HG03045 (cell line): Measurements from ENCODE around the gene KCNT2.
"Not testable (repeated sequence)": the region's sequence is repeated elsewhere in the genome, so short reads cannot be mapped to it uniquely, and the experiment has no call there.

Experiments used
- ATAC-seq: cut with Tn5 transposase; IDR thresholded peaks from one replicate; pipeline ENCODE4 v1.9.1; 2021; ENCODE audit warnings: mild to moderate bottlenecking, moderate library complexity; ENCODE audit not compliant: unreplicated experiment

Gene KCNT2

DNA sequence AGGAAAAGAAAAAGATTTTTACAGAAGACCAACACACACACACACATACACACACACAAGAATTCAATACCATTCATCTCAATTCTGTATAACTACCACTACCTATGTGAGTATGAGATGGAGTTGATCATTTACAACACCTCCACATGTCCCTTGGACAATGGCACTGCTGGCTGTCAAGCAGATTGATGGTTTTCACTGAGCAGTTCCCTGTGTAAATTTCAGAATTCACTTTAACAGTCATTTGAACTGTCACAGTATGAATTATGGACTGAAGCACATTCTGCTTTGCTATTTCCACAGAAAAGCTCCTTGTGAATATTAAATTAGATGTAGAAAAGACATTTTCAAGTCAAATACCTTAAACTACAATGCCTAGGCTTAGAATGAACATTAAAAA lies 14.3 kb downstream of the KCNT2 start:
- no peak for ATAC-seq

DNA sequence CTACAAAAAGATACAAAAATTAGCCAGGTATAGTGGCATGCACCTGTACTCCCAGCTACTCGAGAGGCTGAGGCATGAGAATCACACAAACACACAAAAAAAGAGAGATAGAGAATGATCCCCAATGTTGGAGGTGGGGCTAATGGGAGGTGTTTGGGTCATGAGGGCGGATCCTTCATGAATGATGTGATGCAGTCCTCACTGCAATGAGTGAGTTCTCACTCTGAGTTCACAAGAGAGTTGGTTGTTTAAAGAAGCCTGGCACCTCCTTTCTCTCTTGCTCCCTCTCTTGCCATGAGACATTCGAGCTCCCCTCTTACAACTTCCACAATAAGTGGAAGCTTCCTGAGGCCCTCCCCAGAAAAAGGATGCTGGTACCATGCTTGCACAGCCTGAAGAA lies 17.3 kb downstream of the KCNT2 start:
- no peak for ATAC-seq

DNA sequence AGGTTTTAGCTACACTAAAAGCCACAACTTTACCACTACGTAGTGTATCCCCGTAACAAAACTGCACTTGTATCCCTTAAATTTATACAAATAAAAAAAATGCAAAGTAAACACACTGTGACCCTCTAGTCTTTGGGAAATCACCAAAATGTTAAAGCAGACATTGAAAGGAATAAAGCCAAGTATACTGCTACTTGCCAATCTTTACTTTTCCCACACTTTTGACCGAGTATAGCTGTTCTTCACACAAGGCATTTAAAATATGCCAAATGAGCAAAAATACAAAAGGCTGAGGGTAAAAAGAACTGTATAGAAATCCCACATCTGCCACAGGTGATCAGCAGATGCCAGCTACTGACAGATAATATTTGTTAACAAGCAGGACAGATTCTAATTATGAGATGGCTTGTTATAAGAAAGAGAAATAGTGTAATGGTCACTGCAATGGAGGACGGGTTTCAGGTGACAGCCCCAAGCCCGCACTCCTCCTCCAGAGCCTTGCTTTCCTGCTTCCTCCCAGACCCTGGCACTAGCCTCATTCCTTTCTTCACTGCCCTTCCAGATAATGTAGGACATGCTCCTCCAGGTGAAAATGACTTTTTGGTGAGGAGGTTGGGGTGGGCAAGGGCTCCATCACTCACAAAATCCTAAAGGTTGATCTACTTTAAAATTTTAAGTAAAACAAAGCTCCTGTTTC lies 18.1 kb downstream of the KCNT2 start:
- ATAC-seq, result no peak

DNA sequence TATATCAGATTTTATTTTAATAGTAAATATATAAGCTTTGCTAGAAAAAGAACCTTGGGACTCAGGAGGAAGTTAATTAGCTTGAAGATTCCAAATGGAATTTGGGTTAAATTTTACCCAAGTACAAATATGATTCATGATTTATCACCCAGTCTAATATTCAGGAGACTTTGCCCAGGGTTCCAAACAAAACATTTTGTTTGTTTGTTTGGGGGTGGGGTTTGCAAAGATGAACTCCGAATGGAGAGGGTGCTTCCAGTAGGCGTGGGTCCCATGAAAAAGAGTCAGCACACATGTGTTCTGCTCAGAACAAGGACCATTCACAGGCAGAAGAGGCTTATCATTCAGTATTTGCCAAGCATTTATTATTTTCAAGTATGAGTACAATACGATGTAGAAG lies 23.5 kb downstream of the KCNT2 start:
- ATAC-seq, result no peak

DNA sequence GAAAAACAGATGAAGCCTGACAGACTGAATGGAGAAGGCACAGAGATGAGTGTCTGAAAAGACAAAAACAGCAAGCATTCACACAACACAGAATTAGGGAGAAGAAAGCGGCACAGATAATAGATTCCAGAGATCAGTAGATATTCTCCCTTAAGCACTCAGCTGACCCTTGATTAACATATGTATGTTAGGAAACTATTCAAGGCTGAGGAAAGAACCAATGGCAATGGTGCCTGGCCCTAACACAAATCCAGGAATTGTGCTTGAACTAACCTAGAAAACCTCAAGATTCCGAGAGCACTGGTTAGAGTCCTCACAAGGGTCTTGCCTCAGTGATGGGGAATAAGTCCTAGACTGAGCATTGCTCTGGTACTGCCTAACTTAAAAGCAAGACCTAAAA lies 30.9 kb downstream of the KCNT2 start:
- ATAC-seq, result no peak

DNA sequence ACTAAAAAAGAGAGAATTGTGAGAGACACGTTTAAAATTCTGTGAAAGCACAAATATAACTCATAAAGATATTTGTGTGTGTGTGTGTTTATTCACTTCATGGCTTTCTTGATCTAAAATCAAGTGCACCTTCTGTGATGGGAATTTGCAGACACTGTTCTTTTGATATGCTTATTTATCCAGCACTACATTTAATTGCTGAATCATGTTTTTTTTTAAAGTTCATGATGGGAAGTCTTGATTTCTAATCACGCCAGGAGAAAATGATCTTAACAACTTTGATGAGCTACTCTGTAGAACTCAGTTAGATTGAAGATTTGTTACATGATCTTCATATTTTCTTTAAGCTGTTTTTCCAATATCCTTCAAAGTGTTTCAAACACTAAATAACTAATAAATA lies 35.0 kb downstream of the KCNT2 start:
- no peak for ATAC-seq

DNA sequence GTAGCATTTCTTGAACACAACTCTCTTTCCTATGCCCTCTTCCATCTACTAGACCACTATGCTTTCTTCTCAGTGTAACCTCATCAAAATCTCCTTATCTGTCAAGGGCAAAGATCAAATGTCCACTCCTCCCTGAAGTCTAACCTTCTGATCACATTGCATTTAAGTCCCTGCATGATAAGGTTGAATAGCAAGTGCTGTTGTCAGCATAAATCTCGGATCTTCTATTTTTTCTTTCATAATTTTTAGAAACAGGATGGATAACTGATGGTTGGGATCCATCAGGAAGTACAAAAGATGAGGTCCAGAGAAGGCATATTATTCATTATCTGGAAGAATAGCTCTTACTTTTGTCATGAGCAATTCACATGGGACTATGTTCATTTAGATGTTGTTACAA lies 41.0 kb downstream of the KCNT2 start:
- ATAC-seq, result no peak

DNA sequence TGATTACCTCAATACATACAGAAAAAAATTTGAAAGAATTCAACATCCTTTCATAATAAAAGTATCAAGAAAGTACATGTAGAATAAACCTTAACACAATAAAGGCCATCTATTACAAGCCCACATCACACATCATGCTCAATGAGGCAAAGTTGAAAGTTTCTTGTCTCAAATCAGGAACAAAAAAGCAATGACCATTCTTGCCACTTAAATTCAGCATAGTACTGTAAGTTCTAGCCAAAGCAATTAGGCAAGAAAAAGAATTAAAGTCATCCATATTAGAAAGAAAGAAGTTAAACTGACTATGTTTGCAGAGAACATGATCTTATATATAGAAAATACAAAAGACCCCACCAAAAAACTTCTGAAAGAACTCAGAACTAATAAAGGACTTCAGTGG lies 44.5 kb downstream of the KCNT2 start:
- ATAC-seq, result no peak

DNA sequence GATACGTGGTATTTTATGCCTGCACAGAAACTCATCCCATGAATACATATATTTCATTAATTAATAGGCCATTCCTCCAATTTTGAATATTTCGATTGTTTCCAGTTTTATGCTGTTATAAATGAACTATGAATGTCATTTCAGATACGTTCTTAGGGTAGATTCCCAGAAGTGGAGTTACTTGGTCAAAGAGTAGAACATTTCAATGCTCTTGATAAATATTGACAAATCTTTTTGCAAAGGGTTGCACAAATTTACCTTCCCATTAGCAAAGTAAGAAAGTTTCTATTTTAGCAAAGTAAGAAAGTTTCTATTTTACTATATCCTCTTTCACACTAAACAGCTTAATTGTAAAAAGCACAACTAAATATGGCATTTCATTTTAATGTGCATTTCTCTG lies 48.9 kb downstream of the KCNT2 start:
- ATAC-seq, result no peak

DNA sequence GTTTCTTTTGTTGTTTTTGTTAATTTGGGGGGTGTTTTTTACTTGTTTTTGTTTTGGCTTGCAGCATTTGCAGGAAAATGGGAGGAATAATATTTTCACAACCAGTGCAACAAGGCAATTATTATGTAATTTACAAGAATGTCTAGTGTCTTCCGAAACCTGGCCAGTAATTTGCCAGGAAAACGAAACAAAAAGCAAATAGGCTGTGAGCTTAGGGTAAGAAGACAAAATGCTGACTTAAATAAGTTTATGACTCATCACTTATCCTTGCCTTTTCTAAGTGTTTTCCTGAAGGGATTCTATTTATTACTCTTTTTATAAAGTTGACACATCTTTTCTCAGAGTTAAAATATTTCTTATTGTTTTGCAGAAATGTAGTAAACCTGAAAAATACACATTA lies 49.8 kb downstream of the KCNT2 start:
- no peak for ATAC-seq

DNA sequence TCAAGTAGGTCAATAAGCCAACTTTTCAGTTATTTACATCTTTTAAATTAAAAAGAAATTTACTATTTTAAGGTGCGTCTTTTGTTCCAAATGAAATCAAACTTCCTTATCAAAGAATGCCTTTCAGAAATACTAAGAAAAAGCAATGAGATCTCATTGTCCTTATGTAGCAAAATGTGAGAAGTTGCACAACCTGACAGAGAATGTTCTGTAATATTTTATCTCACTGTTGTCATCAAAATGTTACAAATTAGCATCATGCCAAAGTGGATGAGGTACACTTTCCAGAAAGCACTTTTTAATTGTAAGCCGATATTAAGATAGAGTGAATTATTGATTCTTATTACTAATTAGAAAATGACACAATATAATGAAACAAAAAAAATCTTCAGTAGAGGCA lies 50.4 kb downstream of the KCNT2 start:
- ATAC-seq, result no peak

DNA sequence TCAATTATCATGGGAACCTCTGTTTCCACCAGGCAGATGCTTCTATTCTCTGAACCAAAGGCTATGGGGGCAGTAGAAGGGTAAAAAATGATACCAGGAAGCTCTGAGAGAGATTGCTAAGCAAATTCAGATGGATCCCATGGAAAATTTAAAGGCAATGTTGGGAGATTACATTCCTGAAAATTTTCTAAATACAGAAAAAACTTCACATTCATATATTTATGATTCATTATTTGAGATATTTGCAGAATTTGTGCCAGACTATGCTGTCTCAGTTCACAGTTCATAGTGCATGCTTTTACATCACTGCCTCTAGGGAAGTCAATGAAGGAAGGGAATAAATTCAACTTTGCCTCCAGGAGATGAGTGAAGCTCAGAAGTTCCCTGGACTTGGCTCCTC lies 57.5 kb downstream of the KCNT2 start:
- no peak for ATAC-seq

DNA sequence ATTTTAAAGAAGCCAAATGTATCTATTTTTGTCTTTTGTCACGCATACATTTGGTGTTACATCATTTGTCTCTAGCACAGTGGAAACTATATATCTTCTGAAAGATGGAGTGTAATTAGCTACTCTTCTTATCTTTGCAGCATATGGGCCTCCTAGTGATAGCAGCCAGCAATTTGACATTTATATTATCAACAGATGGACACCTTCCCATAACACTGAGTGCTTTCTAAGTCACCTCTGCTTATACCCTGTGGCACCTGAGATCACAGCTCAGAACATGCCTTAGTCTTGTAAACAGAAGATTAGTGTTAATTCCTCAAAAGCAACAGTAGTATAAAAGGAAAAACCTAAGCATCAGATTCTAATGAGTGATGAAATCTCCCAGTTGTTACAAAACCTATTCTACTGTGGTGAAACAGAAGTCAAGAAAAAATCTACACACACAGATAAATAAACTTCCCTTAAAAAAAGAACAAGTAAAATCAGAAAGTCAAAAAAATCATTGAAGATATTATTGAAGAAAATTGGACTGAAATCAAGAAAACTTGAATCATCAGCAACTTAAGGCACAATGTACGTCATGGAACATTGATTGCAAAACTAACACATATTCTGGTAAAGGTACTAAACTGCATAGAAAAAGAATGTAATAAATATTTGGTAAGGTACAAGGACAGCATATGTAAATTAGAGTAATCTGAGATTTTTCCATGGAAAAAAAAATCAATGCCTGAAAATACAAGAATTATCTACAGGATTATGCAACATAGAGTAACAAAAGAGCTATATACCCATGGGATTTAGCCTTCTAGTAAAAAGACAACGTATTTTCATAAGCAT lies 61.7 kb downstream of the KCNT2 start:
- no peak for ATAC-seq

DNA sequence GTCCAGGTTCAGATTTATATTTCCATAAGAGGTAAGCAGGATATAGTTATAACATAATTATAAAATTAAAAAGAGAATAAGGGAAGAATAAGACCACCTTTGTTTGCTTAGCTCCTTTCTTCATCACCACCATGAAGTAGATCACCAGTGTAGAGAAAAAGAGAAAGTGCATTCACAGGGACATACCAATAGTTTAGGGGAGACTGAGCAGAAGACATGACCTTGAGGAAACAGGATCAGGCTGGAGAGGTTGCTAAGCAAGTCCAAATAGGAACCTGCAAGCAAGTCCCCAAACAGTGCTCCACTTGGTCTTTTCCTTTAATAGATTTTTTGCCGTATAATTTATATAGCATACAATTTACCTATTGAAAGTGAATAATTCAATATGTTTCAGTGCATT lies 63.0 kb downstream of the KCNT2 start:
- no peak for ATAC-seq

DNA sequence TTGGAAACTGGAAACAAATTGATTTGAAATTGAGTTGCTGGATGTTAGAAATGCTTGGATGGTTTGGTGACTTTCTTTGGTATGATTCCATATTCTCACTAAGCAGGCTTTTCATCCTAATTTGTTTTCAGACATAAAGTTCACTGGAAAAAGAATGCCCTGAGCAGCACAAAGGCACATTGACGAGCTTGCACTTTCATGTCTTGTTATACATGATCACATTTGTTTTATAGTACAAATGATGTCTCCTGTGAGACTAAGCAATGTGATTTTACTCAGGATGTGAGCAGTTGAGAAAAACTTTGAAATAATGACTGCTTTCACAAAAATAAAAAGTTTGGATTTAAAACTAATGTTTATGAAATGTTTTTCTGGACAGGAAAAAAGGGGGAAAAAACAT lies 63.6 kb downstream of the KCNT2 start:
- ATAC-seq, result no peak

DNA sequence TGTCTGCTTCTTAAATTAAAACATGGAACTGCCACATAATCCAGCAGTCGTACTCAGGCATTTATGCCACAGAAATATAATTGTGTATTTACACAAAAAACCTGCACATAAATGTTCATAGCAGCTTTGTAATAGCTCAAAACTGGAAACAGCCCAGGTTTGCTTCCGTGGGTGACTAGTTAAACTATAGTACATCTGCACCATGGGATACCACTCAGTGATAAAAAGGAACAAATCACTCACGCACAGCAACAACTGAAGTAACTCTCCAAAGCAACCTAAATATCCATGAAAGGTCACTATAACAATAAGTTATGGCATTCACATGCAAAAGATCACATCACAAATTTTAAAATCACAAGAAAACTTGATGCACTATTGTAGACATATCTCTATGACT lies 64.4 kb downstream of the KCNT2 start:
- no peak for ATAC-seq

DNA sequence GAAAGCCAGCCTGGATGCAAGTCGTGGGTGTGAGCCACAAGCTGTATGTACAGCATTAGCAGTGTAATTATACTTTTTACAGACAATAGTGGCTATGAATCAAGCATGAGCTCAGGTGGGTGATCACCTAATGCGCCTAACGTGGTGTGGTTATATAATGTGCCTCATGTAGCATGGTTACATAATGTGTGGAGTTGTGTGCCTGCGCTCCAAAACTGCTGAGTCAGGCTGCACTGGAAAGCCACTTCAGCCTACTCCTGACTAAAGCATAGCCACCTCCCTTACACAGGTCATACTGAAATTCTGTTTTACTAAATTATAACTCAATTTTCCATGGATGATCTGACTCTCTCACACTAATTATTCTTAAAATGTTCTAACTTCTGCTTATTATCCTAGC lies 69.8 kb downstream of the KCNT2 start:
- ATAC-seq, result no peak

DNA sequence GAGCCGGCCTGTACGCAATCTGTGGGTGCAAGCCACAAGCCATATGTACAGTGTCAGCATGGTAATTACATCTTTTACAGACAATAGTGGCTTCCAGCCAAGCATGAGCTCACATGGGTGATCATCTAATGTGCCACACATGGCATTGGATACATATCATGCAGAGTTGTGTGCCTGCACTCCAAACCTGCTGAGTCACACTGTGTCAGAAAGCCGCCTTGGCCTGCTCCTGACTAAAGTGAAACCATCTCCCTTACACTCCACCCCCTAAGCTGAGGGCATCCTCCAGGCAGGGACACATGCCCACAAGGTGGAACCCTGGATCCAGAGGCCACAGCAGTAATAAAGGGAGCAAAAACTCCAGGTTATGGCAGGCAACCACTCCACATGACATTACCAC lies 72.5 kb downstream of the KCNT2 start:
- no peak for ATAC-seq

DNA sequence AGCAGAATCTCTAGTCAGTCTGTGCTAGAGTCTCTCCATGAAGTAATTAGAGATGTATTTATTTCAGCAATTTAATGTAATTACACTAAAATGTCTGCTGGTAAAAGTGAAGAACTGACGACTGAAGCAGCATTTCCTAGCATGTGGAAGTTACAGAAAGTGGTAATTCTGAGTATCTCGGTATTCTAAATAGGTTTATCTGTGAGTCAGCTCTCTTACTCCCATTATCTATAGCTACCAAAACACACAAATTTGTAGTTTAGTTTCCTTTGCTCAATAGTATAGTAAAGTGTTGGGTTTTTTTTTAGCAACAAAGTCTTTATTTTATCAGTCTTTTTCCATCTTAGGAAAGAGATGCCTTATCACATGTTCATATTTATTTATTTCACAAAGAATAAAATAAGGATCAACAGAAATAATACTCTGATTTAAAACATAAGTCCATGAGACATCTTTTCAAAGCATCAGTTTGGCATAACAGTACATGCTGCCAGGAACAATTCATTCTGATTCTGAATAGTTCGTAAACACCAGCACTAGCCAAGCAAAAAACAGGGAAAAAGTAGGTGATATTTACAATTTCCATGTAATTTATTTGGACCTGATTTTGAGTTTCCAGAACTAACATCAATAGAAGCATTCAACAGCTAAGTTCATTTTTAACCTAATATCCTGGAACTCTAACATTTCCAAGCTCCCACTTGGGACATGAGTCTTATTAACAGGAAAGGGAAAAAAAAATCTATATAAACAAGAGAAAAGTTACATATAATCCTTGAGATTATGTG lies 76.3 kb downstream of the KCNT2 start:
- no peak for ATAC-seq

DNA sequence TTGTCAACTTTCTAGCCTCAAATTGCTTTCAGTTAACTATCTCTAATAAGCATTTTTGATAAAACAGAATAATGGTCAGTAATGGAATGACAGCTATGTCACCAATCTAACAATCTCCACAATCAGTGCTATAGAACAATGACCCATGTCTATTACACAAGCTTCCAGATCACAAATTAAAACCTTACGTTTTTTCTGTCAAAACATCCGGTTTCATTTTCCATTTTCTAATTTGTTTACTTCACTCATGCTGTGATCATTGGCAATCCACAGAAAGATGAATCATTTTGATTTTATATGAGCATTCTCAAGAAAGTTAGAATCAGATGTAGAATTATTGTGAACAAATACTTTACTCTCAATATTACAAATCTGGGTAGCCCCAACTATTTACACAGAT lies 80.3 kb downstream of the KCNT2 start:
- no peak for ATAC-seq

DNA sequence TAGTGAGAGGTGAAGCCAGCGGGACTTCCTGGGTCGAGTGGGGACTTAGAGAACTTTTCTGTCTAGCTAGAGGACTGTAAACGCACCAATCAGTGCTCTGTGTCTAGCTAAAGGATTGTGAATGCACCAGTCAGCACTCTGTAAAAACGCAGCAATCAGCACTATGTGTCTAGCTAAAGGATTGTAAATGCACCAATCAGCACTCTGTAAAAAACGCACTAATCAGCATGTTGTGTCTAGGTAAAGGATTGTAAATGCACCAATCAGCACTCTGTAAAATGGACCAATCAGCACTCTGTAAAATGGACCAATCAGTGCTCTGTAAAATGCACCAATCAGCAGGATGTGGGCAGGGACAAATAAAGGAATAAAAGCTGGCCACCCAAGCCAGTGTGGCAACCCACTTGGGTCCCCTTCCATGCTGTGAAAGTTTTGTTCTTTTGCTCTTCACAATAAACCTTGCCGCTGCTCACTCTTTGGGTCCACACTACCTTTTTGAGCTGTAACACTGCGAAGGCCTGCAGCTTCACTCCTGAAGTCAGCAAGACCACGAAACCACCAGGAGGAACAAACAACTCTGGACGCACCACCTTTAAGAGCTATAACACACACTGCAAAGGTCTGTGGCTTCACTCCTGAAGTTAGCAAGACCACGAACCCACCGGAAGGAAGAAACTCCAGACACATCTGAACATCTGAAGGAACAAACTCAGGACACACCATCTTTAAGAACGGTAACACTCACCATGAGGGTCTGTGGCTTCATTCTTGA lies 85.5 kb downstream of the KCNT2 start:
- ATAC-seq, result not testable (repeated sequence)
